Stromal cell of bone marrow (primary cell): Measurements from ENCODE around the gene NPHP4.

Experiments used
- DNase-seq: peaks from one replicate; pipeline ENCODE4 v3.0.0-alpha.2; 2012; ENCODE audit warnings: low read depth

NPHP4 gene

DNA sequence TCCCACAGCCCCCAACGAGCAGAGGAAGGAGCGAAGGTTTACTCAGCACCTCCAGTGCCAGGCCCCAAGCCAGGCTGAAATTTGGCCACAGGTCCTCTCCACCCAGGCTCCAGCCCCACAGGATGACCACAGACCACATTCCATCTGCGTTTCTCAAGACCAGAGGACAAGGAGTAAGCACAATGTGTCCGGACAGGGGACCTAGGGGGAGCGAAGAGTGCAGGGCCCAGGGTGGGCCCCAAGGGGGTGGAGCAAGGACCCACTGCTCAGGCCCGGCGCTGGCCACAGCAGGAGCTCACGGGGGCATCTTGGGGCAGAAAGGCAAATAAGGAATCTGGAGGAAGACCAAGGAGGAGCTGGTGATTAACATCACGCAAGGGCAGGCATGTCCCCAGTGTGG lies 100.5 kb downstream of the NPHP4 start:
- peak; percentile 14 for DNase-seq

GRCh38 chr1:5891137-5891536 lies 101.1 kb downstream of the NPHP4 start:
- no peak for DNase-seq

- DNase-seq = no peak
Observed at GRCh38 chr1:5890346-5891106, 101.7 kb downstream of the NPHP4 start.

- DNase-seq = no peak
Observed at GRCh38 chr1:5889901-5890300, 102.3 kb downstream of the NPHP4 start.

- no peak for DNase-seq
Observed at GRCh38 chr1:5889462-5889861, 102.8 kb downstream of the NPHP4 start.

DNA sequence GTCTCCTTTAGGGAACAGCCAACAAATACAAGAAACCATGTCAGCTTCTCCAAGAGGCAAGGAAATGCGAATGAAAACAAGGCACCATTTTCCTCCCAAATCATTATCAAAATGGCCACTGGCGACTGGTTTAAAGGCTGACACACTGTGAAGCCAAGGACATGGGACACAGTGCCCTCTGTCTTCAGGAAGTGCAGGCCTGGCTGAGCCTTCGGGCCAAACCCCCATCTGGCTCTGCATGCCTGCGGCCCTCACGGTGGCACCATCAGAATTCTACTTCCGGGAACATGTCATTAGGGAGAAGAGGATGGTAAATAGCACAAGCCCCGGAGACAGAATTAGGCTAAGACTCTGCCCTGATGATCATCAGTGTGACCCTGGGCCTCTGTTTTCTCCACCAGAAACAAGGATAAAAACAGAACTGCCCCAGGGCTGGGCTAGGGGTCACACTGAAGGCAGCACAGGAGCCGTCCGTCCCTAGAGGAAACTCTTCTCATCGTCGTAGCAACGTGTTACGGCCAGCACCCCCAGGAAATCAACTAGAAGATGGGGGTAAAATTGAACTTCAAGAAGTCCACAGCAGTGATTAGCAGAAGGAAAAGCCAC lies 103.5 kb downstream of the NPHP4 start:
- DNase-seq = no peak

DNA sequence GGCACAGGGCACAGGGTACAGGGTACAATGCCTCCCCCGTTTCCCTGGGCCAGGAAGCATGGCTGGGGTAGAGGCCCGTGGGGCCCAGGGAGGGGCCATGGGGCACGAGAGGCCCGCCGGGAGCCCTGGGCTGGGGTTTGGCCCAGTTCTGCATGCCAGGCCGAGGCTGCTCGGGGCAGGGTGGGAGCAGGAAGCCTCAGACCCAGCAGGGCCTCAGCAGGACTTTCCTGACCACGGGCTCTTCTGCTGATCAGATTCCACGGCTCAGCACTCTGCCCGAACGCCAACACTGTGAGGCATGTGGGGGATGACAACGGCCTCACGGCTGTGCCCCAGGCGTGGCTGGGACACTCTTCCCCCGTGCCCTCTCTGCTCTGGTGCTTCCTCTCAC lies 104.3 kb downstream of the NPHP4 start:
- DNase-seq = no peak

- no peak for DNase-seq
Observed at GRCh38 chr1:5887349-5887970, 104.8 kb downstream of the NPHP4 start.

- no peak for DNase-seq
Observed at GRCh38 chr1:5886541-5887348, 105.5 kb downstream of the NPHP4 start.

DNA sequence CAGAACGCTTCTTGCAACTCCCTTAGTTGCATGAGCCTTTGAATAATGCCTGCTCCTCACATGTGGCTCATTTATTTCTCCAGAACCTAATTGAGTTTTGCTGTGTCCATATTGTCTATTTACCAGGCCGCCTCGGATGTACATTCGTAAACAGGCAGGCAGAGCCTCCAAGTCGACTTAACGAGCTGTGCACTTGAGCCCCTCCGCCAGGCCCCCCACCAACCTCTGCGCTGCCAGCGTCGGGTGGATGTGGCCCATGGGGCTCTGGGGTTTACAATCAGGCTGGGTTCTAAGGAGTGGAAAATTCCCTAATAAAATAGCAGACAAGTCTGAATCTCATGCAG lies 106.1 kb downstream of the NPHP4 start:
- DNase-seq = no peak

DNA sequence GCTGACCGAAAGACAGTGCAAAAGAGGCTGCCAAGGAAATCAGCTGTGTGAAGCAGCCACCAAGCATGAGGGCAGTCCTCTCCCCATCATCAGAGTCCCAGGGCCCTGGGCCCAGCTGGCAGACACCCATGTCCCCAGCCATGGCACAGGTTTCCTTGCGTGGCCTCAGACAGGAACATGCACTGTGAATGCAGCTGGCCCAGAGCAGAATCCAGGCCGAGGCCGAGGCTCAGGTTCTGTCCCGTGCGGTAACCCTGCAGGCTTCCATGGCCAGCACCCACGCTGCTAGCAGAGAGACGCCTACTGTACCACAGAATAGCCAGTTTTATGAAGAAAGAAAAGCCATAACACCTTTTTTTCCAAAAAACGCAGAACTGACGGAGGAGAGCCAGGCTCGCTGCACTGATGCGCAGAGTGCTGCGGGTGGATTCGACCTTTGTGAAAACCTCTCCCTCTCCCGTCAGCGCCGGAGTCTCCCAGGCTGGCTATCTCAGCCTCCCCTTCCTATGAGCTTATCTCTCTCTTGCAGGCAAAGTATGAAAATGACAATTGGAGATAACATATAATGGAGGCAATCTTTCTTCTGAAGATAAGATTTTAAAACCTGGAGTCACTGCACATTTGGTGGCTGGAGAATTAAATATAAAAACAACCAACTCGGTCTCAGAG lies 106.6 kb downstream of the NPHP4 start:
- no peak for DNase-seq

DNA sequence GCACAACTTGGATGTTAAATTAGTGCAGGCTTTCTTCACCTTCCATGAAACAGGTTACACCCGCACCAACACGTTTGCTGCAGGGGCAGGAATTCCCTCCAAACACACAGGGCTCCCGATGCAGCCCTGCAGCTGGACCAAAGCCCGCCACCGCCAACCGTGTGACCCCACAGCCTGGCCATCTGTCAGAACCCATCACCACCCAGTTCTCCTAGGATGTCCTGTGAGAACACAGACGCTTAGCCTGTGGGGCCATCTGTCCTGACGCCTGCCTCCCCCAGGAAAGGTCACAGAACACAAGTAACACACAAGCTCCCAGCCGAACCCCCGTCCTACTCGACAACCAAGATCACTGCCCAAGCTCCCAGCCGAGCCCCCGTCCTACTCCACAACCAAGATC lies 108.1 kb downstream of the NPHP4 start:
- DNase-seq = no peak

DNA sequence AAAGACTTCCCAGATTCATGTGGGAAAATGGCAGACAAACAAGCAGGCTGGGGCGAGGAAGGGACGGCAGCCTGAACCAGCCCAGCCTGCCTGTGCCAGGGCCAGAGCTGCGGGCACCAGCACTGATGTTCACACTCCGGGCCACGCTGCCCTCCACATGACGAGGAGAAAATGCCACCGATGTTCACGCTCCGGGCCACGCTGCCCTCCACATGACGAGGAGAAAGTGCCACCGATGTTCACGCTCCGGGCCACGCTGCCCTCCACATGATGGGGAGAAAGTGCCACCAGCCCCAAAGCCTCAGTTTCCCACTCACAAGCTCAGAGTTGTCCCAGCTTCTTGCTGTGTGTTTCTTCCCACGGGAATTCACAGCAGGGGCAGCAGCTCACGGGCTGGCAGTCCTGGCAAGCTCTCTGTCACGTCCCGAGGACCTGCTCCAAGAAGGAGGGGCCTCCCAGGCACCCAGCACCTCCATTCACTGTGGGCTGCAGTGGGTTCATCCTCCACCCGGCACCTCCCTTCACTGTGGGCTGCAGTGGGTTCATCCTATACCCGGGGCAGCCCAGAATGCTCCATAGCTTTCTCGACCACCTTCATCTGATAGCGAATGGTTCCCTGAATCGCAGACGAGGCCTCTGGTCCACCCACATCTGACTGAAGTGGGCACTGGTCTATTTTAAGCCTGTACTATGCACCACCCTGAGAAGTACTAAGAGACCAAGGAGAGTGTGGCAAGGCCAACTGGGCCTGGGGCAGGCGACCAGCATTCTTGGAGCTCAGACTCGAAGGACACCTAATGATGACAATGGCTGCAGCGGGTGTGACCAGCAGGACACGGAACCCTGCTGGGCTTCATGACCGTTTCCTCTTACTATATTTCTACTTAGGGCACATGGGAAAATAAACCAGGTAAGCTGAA lies 108.8 kb downstream of the NPHP4 start:
- no peak for DNase-seq

DNA sequence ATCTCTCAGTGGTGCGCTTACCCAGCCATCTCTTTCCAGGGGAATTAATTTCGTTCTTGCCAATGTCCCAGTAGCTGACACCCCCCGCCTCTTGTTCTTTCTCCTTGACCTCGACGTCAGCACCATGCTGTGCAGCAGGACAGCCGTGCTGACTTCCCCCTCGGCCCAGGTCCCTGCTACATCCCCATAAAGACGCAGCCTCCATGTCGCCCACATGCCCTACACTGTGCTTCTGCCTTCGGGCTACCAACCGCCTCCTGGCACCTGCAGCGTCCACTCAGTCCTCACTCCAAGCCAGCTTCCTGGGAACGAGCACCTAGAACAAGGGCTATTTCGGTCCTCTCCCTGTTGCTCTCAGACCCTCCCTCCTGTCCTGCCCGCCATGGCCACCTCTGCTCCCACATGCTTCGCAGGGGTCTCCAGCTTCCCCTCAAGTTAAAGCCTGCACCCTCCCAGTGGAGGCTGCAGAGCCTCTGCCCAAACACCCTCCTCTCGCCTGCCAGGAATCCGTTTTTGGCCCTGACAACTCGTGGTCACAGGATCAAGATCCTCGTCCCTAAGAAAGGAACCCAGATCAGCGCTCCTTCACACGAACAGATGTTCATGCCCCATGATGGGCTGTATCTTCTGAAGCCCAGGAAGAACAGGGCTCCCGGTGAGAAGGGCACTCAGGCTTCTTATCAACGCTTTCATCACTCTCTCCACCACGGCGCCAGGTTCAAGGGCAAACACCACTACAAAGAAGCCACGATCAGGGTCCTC lies 109.7 kb downstream of the NPHP4 start:
- DNase-seq = no peak

DNA sequence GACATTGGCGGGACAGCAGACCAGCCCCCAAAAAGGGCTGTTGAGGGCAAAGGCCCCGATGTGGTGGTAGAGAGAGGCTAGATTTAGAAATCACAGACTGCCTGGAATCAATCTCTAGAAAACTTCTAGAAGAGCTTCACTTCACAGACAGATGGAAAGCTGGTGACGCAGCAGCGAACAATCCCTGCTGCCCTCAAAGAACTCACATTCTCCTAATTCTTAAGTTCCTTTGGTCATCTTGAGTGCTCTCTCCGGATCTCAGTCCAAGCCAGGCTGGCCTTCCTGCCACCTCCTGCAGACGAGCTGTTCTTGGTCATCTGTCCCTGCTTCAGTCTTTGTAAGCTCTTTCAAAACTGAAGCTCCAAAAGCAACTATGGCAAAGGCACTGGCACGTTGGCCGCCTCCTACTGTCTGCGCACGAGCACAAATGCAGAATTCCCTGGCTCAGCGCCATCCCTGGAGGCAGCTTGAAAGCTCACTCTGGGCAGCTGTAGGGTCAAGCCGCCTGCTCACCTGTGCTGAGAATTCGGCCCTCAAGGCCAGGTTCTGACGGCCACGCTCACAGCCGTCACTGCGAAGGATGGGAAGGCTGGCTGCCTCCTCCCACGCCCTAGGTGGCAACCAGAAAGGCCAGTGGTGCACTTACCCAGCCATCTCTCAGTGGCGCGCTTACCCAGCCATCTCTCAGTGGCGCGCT lies 110.6 kb downstream of the NPHP4 start:
- no peak for DNase-seq

DNA sequence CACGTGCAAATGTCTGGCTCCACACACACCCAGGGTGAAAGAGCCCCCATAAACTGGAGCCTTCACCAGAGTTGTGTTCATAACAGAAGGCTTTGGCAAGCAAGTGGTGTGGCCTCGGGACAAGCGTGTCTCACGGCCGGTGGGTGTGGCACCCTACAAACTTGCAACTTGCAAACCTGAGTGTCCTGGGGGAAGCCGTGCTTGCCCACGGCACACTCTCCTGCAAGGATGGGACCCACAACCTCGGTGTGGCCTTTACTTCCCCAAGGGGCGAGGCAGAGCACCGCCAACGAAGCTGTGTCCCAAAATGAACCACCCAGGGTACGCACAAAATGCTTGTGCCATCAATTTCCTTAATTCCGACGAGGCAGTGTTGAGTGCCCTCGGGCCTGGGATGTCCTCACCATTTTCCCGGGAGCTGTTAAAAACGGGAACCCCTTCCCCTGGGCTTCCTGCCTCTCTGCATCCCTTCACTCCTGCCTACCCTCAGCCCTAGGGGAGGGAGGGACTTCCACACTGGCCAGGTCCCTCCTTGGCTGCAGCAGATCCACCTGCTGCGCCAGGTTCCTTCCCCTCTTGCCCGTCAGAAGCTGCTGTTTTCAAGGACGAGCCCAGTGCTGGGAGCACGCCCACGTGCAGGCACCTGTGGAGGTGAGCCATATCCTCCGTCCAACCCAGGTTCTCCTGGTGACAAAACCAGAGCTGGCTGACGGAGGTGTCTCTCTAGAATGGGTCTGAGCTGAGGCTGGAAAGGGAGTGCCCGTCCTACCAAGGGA lies 111.4 kb downstream of the NPHP4 start:
- no peak for DNase-seq

DNA sequence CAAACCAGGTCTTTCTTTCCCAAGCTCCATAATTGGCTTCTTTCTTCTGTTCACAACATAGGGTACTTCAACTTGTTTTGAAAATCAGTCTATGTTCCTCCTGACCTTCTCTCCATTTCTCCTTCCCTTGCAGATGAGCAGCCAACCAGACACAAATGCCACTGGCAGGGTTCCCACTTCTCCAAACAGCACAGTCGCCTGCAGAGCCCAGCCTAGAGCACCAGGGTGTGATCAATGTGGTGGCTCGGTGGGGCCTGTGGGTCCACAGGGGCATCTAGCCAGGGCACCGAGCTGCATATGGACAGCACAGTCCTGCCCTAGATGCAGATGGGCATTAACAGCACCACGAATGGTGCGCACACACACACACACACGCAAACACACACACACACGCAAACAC lies 112.8 kb downstream of the NPHP4 start:
- no peak for DNase-seq

DNA sequence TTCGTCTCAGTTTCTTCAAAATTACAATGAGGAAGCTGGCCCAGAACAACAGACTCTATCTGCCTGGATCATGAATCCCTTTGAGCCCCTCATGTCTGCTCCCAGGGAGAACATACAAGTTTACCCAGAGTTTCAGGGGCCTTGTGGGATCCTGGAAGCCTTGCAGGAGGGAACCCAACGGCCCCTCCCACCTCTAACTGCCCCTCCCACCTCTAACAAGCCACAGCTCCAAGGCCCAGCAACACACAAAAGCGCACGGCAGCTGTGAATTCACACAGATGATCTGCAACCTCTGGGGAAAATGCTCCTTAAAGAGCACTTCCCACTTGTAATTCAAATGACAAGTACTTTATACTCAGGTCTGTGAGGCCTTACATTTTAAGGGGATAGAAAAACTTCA lies 113.3 kb downstream of the NPHP4 start:
- DNase-seq = no peak
